ENCODE data around the gene GRM3. TPM values are rescaled to one million over a fixed set of nuclear protein-coding genes. Genes with fewer than 3 reads are reported as not detected.

Gene GRM3
- total and polyA plus RNA-seq, 8 donors, result 0.18 to 0.27 (median 0.20) TPM; not detected in 2

DNA sequence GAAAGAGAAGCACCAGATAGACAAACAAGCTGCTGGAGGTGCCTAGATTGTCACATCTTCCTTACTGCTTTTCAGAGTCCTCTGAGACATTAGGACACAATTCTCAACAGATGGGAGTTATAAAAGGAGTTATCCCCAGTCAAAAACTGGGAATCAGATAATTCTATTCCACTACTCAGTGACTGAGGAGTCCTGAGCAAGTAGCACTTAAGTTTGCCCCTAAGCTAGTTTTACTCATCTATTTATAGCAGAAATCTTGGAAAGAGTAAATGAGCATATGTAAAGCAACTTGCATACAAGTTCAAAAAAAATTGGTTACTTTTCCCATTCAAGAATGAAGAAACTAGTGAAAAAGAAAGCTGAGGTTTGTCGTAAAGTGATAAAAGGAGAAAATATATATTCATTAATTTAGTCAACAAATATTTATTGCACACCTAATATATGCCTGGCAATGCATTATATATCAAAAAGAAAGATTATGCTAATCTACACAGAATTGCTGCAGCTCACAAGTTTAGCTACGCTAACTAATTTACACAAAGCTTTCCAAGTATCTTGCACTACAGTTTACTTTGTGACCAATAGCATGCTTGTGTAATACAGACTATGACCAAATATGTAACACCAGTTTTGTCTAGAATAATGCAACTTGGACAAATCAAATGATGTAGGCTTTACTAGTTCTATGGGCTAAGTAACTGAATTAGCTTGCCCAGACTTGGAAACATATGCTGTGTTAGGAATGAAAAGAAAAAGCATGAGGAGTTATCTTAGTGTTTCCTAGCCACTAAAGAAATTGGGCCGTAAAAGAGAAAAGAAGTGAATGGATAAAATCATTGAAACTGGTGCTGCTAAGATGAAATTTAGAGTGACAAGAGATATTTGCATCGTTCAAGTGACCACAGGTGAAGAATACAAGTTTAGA, 106.3 kb downstream of the GRM3 start:
- TF ChIP-seq, protein P1, sequence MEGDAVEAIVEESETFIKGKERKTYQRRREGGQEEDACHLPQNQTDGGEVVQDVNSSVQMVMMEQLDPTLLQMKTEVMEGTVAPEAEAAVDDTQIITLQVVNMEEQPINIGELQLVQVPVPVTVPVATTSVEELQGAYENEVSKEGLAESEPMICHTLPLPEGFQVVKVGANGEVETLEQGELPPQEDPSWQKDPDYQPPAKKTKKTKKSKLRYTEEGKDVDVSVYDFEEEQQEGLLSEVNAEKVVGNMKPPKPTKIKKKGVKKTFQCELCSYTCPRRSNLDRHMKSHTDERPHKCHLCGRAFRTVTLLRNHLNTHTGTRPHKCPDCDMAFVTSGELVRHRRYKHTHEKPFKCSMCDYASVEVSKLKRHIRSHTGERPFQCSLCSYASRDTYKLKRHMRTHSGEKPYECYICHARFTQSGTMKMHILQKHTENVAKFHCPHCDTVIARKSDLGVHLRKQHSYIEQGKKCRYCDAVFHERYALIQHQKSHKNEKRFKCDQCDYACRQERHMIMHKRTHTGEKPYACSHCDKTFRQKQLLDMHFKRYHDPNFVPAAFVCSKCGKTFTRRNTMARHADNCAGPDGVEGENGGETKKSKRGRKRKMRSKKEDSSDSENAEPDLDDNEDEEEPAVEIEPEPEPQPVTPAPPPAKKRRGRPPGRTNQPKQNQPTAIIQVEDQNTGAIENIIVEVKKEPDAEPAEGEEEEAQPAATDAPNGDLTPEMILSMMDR (IDR thresholded peaks at IDR 0.05), result no peak
- DNase-seq, result no peak
- Histone ChIP-seq H3K9me3 (no peaks in the 10 kb centered on the region), H3K4me3 (no peak overlapping the region), H3K4me1 (no peaks in the 10 kb centered on the region), H3K27me3 (no peaks in the 10 kb centered on the region), H3K27ac (no peak overlapping the region), H3K36me3 (no peaks in the 10 kb centered on the region)
- no peak for ATAC-seq
- intact Hi-C loops (cut with DNase I), result no loop called here

DNA sequence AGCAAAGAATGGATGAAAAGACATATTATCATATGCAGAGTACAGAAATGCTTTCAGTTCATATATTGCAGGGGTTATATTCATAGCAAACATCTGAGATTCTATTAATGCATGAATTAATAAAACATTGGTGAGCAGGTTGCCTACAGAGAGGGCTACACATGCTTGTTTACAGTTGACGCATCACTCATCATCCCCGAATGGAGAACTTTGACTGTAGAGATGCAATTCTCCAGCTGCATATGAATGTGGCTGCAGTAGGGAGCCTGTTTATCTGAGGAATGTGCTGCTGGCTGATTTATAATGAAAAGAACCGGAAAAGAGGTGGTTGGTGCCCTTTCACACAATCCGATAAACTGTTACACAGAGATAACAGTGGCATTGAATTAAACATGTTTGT, 116.5 kb downstream of the GRM3 start:
- no peaks in the 10 kb centered on the region for H3K36me3 ChIP-seq
- H3K27me3 ChIP-seq, result no peaks in the 10 kb centered on the region
- no peaks in the 10 kb centered on the region for H3K9me3 ChIP-seq
- TF ChIP-seq, protein P1 (IDR thresholded peaks at IDR 0.05), result no peak
- intact Hi-C loops (cut with DNase I), result no loop called here
- DNase-seq (no peak), ATAC-seq (no peak)
- no peak overlapping the region for H3K4me3 ChIP-seq
- H3K4me1 ChIP-seq, result no peaks in the 10 kb centered on the region
- no peak overlapping the region for H3K27ac ChIP-seq

DNA sequence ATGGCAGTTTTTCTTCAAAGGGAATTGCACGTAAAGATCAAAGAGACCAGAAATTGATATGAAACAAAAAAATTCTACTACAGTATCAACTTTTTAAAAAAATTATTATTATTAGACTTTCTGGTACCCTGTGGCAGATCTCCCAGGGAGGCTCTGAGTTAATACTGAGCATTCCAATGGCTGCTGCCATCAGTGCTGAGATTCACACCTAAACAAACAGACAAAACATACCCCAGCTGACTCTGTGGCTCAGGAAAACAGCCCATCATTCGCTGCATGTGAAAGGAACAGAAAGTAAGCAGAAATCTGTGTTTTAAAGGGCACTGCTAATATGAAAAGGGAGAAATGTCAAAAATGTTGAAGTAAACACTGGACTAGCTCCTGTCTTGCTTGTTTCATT, 118.4 kb downstream of the GRM3 start:
- H3K27ac ChIP-seq, result no peak overlapping the region
- no peak overlapping the region for H3K4me3 ChIP-seq
- H3K9me3 ChIP-seq, result no peaks in the 10 kb centered on the region
- TF ChIP-seq, protein P1 (IDR thresholded peaks at IDR 0.05), result no peak
- no peaks in the 10 kb centered on the region for H3K36me3 ChIP-seq
- intact Hi-C loops (cut with DNase I), result no loop called here
- no peaks in the 10 kb centered on the region for H3K27me3 ChIP-seq
- DNase-seq (no peak), ATAC-seq (no peak)
- H3K4me1 ChIP-seq, result no peaks in the 10 kb centered on the region

DNA sequence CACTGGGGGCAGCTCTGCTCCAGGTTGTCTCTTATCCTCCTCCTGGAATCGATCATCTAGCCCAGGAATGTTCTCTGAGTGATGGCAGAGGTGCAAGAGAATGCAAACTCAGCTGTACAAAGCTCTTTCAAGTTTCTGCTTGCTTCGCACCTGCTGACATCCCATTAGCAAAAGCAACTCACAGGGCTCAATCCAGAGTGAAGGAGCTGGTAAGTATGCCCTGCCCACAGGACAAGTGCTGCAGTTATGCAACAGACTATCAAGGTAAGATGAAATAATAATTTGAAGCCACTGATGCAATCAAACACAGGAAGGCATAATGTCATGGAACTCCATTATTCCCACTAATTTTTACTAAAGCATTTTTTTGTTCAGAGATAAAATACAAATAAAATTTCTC, 122.2 kb downstream of the GRM3 start:
- Histone ChIP-seq H3K9me3 (no peaks in the 10 kb centered on the region), H3K4me1 (no peaks in the 10 kb centered on the region), H3K27ac (no peak overlapping the region), H3K36me3 (no peaks in the 10 kb centered on the region), H3K27me3 (no peaks in the 10 kb centered on the region), H3K4me3 (no peak overlapping the region)
- peak in 1 of 4 donors; percentile 35 for DNase-seq
- intact Hi-C loops (cut with DNase I), result no loop called here
- TF ChIP-seq, protein P1 (IDR thresholded peaks at IDR 0.05), result no peak
- ATAC-seq, result peak; percentile 91

DNA sequence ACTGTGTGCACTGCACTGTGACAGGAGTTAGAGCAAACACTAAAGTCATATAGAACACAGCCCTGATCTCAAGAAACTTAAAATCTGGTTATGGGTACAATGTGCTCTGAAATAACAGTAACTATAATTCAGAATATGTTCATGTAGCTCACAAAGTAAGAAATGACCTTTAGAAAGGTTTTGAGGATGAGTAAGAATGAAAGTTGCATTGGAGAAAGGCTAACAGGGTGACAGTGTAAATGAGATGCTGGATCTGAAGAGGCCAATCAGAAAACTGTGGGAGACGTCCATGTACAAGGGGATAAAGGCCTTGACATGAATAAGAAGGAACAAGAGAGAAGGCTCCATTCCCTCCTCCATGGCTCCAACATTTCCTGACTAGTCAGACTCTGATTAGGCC, 124.7 kb downstream of the GRM3 start:
- intact Hi-C loops (cut with DNase I), result no loop called here
- no peaks in the 10 kb centered on the region for H3K36me3 ChIP-seq
- no peaks in the 10 kb centered on the region for H3K4me1 ChIP-seq
- no peaks in the 10 kb centered on the region for H3K27me3 ChIP-seq
- no peaks in the 10 kb centered on the region for H3K9me3 ChIP-seq
- H3K27ac ChIP-seq, result no peak overlapping the region
- no peak overlapping the region for H3K4me3 ChIP-seq
- TF ChIP-seq, protein P1 (IDR thresholded peaks at IDR 0.05), result no peak
- DNase-seq (no peak), ATAC-seq (no peak)

Data from left lung (tissue), 10 donors.